Mucosa of stomach (tissue), 1 donor: ENCODE data around the gene ASXL2.

Source experiments
- H3K27me3 ChIP-seq: one replicate; pipeline ENCODE4 v1.7.0; 2013; ENCODE audit warnings: mild to moderate bottlenecking, low read length; ENCODE audit not compliant: control insufficient read depth, insufficient read depth
- H3K36me3 ChIP-seq: one replicate; pipeline ENCODE4 v1.7.0; 2013; ENCODE audit warnings: low read length; ENCODE audit not compliant: control insufficient read depth, insufficient read depth
- H3K4me1 ChIP-seq: one replicate; pipeline ENCODE4 v1.7.0; 2013; ENCODE audit warnings: mild to moderate bottlenecking, low read length; ENCODE audit not compliant: control insufficient read depth, insufficient read depth
- H3K4me3 ChIP-seq: one replicate; pipeline ENCODE4 v1.7.0; 2013; ENCODE audit warnings: low read length
- H3K9ac ChIP-seq: one replicate; pipeline ENCODE4 v1.7.0; 2013; ENCODE audit warnings: mild to moderate bottlenecking, low read length, moderate library complexity
- H3K9me3 ChIP-seq: one replicate; pipeline ENCODE4 v1.7.0; 2013; ENCODE audit warnings: mild to moderate bottlenecking, low read length, moderate library complexity; ENCODE audit not compliant: control insufficient read depth
- donor health status: Pancreatic carcinoma.

Gene ASXL2

GRCh38 chr2:25825238-25825637 is 53.0 kb downstream of the ASXL2 start:
- Histone ChIP-seq H3K4me1 (peaks cover 15% of the 10 kb centered on the region), H3K4me3 (no peak overlapping the region), H3K9ac (no peak overlapping the region), H3K27me3 (no peaks in the 10 kb centered on the region), H3K36me3 (no peaks in the 10 kb centered on the region), H3K9me3 (no peaks in the 10 kb centered on the region)

- H3K27me3 ChIP-seq: no peaks in the 10 kb centered on the region
- no peak overlapping the region for H3K9ac ChIP-seq
- H3K9me3 ChIP-seq: no peaks in the 10 kb centered on the region
- H3K4me3 ChIP-seq: no peak overlapping the region
- H3K4me1 ChIP-seq: peaks cover 10% of the 10 kb centered on the region
- H3K36me3 ChIP-seq: no peaks in the 10 kb centered on the region
Observed at GRCh38 chr2:25824718-25825117, 53.6 kb downstream of the ASXL2 start.

GRCh38 chr2:25824216-25824615 is 54.1 kb downstream of the ASXL2 start:
- peaks cover 5% of the 10 kb centered on the region for H3K4me1 ChIP-seq
- H3K27me3 ChIP-seq: no peaks in the 10 kb centered on the region
- no peak overlapping the region for H3K4me3 ChIP-seq
- no peaks in the 10 kb centered on the region for H3K36me3 ChIP-seq
- H3K9ac ChIP-seq: no peak overlapping the region
- H3K9me3 ChIP-seq: no peaks in the 10 kb centered on the region

- no peaks in the 10 kb centered on the region for H3K36me3 ChIP-seq
- no peak overlapping the region for H3K4me3 ChIP-seq
- no peaks in the 10 kb centered on the region for H3K27me3 ChIP-seq
- no peaks in the 10 kb centered on the region for H3K9me3 ChIP-seq
- H3K4me1 ChIP-seq: no peaks in the 10 kb centered on the region
- H3K9ac ChIP-seq: no peak overlapping the region
Observed at GRCh38 chr2:25822190-25823117, 55.8 kb downstream of the ASXL2 start.

GRCh38 chr2:25821225-25822056 is 56.8 kb downstream of the ASXL2 start:
- no peak overlapping the region for H3K4me3 ChIP-seq

GRCh38 chr2:25819597-25820039 is 58.7 kb downstream of the ASXL2 start:
- Histone ChIP-seq H3K4me1 (no peaks in the 10 kb centered on the region), H3K9ac (no peak overlapping the region), H3K4me3 (no peak overlapping the region), H3K36me3 (no peaks in the 10 kb centered on the region), H3K27me3 (no peaks in the 10 kb centered on the region), H3K9me3 (no peaks in the 10 kb centered on the region)

More at GRCh38 chr2:25821225-25822056, 56.8 kb downstream of the ASXL2 start:
- Histone ChIP-seq H3K27me3 (no peaks in the 10 kb centered on the region), H3K4me1 (no peaks in the 10 kb centered on the region), H3K9me3 (no peaks in the 10 kb centered on the region), H3K36me3 (no peaks in the 10 kb centered on the region), H3K9ac (no peak overlapping the region)

- no peak overlapping the region for H3K9ac ChIP-seq
- no peaks in the 10 kb centered on the region for H3K9me3 ChIP-seq
- no peaks in the 10 kb centered on the region for H3K36me3 ChIP-seq
- no peaks in the 10 kb centered on the region for H3K4me1 ChIP-seq
- H3K4me3 ChIP-seq: no peak overlapping the region
- no peaks in the 10 kb centered on the region for H3K27me3 ChIP-seq
Observed at GRCh38 chr2:25817630-25818029, 60.7 kb downstream of the ASXL2 start.

- Histone ChIP-seq H3K9me3 (no peaks in the 10 kb centered on the region), H3K9ac (no peak overlapping the region), H3K4me1 (no peaks in the 10 kb centered on the region), H3K27me3 (no peaks in the 10 kb centered on the region), H3K36me3 (no peaks in the 10 kb centered on the region), H3K4me3 (no peak overlapping the region)
Observed at GRCh38 chr2:25817006-25817405, 61.3 kb downstream of the ASXL2 start.

- no peaks in the 10 kb centered on the region for H3K27me3 ChIP-seq
- H3K4me3 ChIP-seq: no peak overlapping the region
- H3K36me3 ChIP-seq: no peaks in the 10 kb centered on the region
- no peaks in the 10 kb centered on the region for H3K4me1 ChIP-seq
- no peak overlapping the region for H3K9ac ChIP-seq
- no peaks in the 10 kb centered on the region for H3K9me3 ChIP-seq
Observed at GRCh38 chr2:25816249-25816648, 62.0 kb downstream of the ASXL2 start.

GRCh38 chr2:25814681-25815080 is 63.6 kb downstream of the ASXL2 start:
- Histone ChIP-seq H3K36me3 (no peaks in the 10 kb centered on the region), H3K27me3 (no peaks in the 10 kb centered on the region), H3K4me1 (no peaks in the 10 kb centered on the region), H3K9me3 (no peaks in the 10 kb centered on the region), H3K9ac (no peak overlapping the region), H3K4me3 (no peak overlapping the region)

GRCh38 chr2:25810428-25810827 is 67.9 kb downstream of the ASXL2 start:
- H3K4me3 ChIP-seq: no peak overlapping the region
- H3K9ac ChIP-seq: no peak overlapping the region
- H3K9me3 ChIP-seq: no peaks in the 10 kb centered on the region
- H3K27me3 ChIP-seq: no peaks in the 10 kb centered on the region
- no peaks in the 10 kb centered on the region for H3K36me3 ChIP-seq
- no peaks in the 10 kb centered on the region for H3K4me1 ChIP-seq

- H3K4me1 ChIP-seq: no peaks in the 10 kb centered on the region
- H3K36me3 ChIP-seq: no peaks in the 10 kb centered on the region
- H3K9me3 ChIP-seq: no peaks in the 10 kb centered on the region
- no peak overlapping the region for H3K9ac ChIP-seq
- no peak overlapping the region for H3K4me3 ChIP-seq
- no peaks in the 10 kb centered on the region for H3K27me3 ChIP-seq
Observed at GRCh38 chr2:25809646-25810045, 68.6 kb downstream of the ASXL2 start.
